NCI-H526 treated with DMSO at 0.1 percent for 48 hours (cell line): ENCODE data around the gene PHC1.
"Not testable (repeated sequence)": the region's sequence is repeated elsewhere in the genome, so short reads cannot be mapped to it uniquely, and the experiment has no call there.

Source experiments
- DNase-seq: peaks from one replicate; lab custom pipeline; 2025; lab: John Stamatoyannopoulos, UW

The PHC1 gene

DNA sequence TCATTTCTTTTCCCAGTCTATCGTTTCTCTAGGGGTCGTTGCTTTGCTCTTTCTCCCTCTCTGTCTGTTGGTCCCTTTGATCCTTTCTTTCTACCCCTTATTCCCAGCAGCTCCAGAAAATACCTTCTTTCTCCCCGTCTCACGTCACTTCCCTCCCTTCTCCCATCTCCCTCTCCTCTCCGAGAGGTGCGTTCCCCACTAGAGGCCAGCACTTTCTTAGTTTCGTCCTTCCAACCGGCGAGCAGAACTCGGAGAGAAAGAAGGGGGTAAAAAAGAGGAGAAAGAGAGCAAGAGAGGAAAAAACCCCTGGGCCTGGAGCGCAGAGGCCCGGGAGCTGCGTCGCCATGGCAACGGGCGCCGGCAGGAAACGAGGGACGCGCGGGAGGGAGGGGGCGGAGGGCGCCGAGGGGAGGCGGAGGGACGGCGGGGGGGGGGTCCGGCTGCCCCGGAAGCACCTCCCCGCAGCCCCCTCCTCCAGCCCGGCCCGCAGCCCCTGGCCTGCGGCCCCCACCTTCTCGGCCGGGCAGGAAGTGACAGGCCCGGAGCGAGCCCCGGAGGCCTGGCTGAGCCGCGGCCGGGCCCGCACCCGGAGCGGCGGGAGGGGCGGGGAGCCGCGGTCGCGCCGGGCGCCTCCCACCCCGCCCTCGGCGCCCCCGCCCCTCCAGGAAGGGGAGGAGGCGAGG lies at the start of gene PHC1:
PHC1 (plus strand) TSS at position 477 of the 683 bp plus-strand sequence. CDS start 3,169 bp downstream, outside the sequence.
- DNase-seq, result peak; percentile 68

GRCh38 chr12:8866429-8866828 lies 47.9 kb upstream of the PHC1 start:
- no peak for DNase-seq

DNA sequence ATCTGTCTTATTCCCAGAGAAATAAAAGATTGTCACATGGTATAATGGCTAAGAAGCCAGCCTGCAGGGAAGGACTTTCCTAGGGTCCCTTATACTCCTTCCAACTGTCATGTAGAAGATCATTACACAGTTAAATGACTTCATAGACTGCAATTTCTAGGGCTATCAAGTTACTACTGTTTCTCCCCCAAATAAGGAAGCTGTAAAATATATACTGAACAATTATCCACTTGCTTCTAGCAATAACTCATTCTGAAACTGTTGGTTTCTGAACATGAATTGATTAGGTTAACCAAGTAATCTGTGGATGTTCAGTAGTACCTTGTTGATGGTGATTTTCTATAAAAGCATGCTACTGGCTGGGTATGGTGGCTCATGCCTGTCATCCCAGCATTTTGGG lies 47.3 kb upstream of the PHC1 start:
- no peak for DNase-seq

DNA sequence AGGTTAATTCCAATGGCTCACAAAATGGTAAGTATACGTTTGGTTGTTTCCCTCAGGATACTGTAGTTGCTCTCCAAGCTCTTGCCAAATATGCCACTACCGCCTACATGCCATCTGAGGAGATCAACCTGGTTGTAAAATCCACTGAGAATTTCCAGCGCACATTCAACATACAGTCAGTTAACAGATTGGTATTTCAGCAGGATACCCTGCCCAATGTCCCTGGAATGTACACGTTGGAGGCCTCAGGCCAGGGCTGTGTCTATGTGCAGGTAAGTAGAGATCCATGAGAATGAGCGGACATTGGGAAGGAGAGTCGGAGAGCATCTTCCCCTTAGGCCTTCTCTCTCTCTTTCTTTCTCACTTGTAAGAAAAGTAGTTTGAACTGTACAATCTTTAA lies 46.5 kb upstream of the PHC1 start:
- DNase-seq, result no peak

DNA sequence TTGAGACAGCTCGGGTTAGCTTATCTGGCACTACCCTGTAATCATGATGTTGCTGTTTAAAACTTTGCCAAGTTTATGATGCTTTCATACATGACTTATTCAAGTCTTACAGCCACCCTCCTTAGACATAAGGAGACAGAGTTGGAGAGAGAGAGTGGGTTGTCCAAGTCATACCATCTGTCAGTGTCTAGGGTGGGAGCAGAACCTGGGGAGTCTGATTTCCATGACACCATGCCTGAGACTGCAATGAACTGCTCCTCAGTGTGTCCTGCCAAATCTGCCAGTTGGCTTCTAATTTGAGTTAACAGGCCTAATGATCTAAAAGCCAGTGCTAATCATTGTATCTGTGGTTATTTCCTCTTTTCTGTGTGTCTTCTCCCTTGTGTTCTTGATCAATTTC lies 43.7 kb upstream of the PHC1 start:
- DNase-seq, result no peak

DNA sequence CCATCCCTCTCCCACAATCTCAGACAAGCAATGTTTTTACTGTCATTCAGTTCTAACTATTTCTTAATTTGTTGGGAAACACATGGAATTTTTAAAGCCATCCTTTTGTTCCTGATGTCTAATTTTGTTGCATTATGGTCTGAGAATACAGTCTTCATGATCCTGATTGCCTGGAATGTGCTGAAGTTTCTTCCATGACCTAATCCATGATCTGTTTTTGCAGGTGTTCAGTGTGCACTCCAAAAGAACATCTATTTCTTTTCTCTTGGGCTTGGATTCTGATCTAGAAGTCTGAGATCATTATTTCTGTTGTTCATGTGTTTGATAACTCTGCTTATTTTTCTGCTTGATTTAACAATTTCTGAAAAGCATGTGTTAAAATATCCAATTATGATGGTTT lies 43.2 kb upstream of the PHC1 start:
- DNase-seq, result no peak

GRCh38 chr12:8876887-8877286 lies 37.4 kb upstream of the PHC1 start:
- no peak for DNase-seq

DNA sequence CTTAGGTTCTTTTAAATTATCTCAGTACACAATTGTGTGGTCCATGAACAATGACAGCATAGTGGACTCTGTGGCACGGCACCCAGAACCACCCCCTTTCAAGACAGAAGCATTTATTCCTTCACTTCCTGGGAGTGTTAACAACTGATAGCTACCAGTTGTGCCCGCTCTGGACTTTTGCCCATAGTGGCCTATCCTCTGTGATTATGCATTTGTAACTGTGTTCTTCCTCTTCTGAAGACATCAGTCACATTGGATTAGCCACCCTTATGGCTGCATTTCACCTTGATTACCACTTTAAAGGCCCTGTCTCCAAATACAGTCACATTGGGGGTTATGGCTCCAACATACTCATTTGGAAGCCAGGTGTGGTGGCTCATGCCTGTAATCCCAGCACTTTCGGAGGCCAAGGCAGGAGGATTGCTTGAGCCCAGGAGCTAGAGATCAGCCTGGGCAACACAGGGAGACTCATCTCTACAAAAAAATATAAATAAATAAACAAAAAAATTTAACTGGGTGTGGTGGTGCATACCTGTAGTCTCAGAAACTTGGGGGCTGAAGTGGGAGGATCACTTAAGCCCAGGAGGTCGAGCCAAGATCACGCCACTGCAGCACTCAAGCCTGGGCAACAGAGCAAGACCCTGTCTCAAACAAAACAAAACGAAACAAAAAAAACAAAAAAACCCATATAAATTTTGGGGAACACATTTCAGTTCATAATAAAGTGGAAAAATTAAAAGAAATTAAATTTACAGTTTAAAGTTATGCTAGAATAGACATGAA lies 27.6 kb upstream of the PHC1 start:
- DNase-seq, result no peak

DNA sequence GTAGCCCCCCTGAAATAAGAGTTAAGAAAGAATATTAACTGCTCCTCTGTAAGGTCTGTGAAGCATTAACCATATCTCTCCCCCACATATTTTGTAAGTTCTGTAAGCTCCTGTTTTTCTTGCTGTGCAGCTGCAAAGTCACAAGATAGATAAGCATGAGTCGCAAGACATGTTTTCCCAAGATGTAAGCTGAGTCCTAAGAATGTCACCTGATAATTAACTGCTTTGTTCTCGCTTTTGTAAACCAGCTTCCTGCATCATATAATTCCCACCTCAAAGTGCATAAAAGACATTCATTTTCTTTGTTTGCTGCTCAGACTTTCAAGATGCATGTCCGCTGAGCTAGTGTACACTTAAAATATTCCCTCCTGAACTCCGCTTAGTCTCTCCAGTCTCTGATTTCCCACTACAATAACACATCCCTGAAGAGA lies 27.0 kb upstream of the PHC1 start:
- no peak for DNase-seq

DNA sequence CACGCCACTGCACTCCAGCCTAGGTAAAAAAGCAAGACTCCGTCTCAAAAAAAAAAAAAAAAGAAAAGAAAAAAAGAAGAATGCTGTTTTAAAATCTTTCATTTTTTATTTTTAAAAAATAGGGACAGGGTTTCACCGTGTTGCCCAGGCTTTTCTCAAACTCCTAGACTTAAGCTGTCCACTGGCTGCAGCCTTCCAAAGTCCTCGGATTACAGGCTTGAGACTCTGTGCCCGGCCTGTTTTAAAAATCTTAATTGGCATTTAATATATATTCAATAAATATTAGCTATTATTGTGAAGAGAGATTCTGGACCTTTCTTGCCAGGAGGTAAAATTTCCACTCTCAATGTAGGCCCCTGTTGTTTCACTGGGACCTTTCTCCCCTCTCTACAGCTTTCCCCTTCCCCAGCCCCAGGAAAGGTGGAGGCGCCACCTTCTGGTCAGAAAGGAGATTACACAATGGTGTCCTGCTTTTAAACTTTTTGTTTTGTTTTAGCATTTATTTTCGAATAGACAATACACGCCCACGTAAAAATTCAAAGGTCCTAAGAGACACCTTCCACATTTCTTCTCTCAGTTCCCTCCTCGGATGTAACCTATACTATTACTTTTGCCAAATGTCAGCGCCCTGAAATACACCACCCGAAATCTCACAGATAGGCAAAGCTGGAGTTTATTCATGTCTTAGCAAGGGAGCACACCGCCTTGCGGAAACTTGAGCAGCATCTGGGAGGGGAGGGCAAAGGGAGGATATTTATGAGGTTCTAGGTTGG lies 23.8 kb upstream of the PHC1 start:
- peak; percentile 7 for DNase-seq

DNA sequence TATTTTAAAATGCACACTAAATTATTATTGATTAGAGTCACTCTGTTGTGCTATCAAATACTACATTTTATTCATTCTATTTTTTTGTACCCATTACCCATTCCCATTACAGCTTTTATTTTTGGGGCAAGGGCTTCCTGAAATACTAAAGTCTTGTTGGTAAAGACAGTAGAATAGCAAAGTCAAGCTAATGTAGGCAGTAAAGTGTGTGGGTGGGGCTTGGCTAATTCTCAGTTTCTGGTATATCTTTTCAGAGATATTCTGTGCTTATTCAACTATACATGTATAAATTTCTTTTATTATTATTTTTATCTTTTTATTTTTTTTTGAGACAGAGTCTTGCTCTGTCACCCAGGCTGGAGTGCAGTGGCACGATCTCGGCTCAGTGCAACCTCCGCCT lies 22.3 kb upstream of the PHC1 start:
- no peak for DNase-seq

DNA sequence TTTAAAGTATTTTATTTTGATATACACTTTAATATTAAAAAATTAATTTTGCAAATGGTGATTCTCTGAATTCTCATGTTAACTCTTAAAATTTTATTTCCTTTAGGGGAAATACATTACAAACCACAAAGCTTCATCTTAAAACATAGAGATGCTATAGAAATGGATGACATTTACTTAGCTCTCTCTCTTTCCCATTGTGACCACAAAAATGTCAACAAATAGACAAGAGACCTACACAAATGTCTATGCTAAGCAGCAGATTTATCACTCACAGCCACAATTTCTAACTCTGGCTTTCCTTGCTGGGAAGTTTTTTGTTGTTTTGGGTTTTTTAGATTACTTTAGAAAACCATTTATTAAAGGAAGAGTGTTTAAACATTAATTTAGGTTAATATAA lies 19.9 kb upstream of the PHC1 start:
- no peak for DNase-seq

DNA sequence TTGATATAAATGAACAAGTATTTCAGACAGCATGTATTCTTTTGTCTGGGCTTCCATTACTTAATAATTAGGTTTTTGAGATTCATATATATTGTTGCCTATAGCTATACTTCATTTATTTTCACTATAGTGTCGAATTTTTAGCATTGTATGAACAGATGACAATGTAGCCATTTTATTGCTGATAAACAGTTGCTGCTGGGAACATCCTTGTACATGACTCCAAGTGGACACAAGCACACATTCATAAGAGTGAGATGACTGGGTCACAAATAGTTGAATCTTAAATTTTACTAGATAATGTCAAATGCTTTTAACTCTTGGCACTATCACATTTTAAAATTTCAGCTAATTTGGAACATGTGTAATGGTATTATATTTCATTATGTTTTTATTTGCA lies 19.3 kb upstream of the PHC1 start:
- DNase-seq, result no peak

GRCh38 chr12:8897081-8897480 lies 17.2 kb upstream of the PHC1 start:
- no peak for DNase-seq

DNA sequence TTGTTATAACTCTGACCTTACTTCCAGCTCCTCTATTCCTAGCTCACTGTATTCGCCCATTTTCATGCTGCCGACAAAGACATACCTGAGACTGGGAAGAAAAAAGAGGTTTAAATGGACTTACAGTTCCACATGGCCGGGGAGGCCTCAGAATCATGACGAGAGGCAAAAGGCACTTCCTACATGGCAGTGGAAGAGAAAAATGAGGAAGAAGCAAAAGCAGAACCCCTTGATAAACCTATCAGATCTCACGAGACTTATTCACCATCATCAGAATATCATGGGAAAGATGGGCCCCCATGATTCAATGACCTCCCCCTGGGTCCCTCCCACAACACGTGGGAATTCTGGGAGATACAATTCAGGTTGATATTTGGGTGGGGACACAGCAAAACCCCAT lies 14.5 kb upstream of the PHC1 start:
- DNase-seq, result no peak

DNA sequence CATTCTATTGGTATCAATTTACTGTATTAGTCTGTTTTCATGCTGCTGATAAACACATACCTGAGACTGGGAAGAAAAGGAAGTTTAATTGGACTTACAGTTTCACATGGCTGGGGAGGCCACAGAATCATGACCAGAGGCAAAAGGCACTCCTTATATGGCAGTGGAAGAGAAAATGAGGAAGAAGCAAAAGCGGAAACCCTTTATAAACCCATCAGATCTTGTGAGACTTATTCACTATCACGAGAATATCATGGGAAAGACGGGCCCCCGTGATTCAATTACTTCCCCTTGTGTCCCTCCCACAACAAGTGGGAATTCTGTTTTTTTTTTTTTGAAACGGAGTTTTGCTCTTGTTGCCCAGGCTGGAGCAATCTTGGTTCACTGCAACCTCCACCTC lies 11.6 kb upstream of the PHC1 start:
- DNase-seq, result not testable (repeated sequence)

DNA sequence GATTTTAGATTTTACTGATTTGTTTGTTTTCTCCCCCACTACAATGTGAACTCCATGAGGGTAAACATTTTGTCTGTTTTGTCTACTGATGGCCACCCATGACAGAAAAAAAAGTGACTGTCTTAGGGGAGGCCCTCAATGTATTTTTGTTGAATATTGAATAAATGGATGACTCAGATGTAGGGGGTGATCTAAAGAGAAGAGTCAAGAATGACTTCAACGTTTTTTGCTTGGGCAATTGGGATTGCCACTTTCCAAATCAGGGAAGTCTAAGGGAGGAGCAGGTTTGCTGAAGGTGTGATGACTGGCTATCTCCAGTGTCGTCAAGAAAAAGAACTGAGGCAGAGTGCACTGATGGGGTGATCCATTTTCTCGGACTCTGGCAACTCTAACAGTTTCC lies 10.7 kb upstream of the PHC1 start:
- DNase-seq, result no peak

- DNase-seq, result no peak
Measured at GRCh38 chr12:8904665-8905064, 9.6 kb upstream of the PHC1 start.

GRCh38 chr12:8905546-8905945 lies 8.8 kb upstream of the PHC1 start:
- DNase-seq, result no peak

DNA sequence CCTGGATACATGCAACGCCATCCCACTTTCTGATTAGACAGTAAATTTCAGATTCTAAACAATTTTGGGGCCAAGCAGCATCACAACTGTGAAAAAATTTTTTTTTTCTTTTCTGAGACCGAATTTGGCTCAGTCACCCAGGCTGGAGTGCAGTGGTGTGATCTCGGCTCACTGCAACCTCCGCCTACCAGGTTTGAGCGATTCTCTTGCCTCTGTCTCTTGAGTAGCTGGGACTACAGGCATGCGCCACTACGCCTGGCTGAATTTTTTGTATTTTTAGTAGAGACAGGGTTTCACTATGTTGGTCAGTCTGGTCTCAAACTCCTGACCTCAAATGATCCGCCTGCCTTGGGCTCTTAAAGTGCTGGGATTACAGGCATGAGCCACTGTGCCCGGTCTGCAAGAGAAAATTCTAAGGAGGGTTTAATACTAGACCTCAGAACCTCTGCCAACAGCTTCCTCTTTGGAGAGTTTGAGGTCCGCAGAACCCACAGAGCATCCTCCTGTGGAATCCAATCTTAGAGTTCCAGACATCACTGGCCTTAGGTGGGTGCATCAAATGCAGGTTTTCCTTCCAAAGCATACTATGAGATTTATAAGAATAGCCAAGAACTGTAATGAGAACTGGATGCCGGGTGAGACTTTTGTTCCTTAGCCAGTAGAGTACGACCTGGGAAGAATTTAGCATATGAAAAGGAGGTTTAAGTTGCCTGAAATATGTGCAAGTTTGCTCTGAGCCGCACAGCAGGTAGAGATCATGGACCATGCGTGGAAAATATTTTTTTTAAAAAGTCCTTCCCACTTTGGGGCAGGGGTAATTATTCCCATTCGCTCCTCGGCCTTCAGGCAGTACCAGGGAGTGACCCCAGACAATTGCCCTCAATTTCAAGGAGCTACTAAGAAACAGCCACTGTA lies 7.8 kb upstream of the PHC1 start:
- no peak for DNase-seq

DNA sequence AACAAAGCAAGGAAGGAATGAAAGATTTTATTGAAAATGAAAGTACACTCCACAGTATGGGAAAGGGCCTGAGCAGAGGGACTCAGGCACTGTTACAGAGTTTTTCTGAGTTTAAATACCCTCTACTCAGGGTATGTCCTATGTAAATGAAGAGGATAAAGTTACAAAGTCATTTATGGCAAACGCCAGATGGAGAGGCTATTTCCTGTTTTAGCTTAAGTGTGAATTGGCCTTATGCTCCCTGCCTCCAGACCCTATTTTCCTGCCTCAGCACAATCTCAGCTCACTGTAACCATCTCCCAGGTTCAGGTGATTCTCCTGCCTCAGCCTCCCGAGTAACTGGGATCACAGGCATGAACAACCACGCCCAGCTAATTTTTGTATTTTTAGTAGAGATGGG lies 6.8 kb upstream of the PHC1 start:
- no peak for DNase-seq

DNA sequence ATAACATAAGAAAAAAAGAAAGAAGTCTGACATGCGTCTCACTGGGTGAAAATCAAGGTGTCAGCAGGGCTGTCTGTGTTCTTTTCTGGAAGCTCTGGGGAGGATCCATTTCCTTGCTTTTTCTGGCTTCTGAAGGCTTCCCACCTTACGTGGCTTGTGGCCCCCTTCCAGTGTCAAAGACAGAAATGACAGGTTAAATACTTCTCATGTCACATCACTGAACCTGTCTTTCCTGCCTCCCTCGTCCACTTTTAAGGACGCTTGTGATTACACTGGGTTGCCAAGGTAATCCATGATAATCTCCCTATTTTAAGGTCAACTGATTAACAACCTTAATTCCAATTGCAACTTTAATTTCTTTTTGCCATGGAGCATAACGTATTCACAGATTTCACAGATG lies 4.6 kb upstream of the PHC1 start:
- DNase-seq, result no peak
